Measurements from ENCODE around the gene ANKFN1.

Gene ANKFN1, protein sequence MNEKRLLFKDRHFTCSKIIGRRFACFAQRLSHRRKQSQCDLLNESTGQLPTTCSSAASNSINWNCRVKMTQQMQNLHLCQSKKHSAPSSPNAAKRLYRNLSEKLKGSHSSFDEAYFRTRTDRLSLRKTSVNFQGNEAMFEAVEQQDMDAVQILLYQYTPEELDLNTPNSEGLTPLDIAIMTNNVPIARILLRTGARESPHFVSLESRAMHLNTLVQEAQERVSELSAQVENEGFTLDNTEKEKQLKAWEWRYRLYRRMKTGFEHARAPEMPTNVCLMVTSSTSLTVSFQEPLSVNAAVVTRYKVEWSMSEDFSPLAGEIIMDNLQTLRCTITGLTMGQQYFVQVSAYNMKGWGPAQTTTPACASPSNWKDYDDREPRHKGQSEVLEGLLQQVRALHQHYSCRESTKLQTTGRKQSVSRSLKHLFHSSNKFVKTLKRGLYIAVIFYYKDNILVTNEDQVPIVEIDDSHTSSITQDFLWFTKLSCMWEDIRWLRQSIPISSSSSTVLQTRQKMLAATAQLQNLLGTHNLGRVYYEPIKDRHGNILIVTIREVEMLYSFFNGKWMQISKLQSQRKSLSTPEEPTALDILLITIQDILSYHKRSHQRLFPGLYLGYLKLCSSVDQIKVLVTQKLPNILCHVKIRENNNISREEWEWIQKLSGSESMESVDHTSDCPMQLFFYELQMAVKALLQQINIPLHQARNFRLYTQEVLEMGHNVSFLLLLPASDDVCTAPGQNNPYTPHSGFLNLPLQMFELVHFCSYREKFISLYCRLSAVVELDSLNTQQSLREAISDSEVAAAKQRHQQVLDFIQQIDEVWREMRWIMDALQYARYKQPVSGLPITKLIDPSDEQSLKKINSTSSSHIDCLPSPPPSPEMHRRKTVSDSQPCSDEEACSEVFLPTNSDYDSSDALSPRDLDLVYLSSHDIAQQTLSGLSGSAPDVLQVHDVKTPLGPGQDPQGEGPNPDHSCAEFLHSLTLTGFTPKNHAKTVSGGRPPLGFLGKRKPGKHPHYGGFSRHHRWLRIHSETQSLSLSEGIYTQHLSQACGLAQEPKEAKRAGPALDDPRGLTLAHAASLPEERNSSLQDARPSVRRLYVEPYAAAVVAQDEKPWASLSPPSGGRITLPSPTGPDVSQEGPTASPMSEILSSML

DNA sequence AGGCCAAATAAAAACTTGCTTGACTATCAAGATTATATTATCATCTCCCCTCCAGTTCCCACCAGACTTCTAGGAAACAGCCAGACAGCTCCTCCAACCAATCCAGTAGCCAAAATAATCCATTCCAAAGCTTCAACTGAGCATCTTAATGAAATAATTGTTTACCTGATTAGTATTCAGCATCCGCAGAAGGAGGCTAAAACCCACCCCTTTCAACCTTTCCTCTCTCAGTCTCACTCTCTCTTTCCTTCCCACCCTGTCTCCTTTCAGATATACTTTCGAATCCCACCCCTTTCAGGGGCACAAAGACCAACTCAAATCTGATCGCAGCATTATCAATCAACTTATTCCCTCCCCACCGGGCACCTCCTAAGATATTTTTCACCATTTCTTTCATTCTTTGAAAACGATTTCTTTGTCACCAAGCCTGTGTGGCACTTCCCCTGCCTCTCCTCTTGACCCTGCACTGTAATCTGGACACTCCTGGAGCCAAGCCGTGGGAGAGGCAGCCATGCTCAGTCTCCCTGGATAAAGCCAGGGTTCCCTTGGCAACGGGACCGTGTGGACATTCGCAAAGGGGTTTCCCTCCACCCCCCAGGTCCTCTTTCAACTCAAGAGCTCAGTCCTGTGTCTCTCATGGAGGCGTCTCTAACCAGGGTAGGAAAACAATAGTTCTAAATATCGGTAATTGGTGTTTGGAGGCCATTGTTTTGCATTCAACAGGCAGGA lies at the start of gene ANKFN1:
Gene ANKFN1 (plus strand): TSS at position 602 of the 729 bp plus-strand sequence. CDS start 59,193 bp downstream, outside the sequence.
- no peak for DNase-seq

DNA sequence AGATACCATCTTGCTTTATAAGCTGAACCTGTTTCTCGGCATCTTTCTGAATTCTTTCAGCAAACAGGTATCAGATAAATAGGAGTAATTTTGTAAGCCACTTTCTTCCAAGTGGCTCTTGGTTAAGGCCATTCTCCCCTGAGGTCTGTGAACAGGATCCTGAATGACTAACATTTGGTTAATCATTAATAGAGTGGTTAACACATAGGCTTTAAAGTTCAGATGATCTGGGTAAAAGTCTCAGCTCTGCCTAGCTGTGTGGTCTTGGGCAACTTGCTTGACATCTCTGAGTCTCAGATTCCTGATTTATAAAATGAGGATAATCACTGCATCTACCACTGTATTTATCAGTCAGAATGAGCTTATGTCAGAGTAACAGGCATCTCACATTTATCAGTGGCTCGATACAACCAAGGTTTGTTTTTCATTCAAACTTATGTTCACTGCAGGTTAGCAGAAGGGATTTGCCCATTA lies 44.4 kb upstream of the ANKFN1 start:
- no peak for DNase-seq

DNA sequence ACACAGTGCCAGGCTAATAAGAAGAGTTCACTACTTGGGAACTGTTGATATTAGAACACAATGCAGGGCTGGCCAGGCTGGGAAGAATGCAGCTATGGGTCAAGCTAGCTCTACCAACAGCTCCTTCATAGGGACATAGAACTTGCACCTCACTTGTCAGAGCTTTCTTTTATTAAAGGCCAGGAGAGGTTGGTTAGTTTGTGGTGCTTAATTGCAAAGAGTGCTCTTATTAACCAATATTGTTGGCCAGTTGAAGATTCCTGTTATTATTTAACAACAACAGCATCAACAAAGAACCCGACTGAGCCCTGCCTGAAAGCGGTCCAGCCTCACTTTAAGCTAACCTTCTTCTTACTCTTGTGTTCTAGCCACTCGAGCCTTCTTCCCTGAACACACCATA lies 43.4 kb upstream of the ANKFN1 start:
- no peak for DNase-seq

DNA sequence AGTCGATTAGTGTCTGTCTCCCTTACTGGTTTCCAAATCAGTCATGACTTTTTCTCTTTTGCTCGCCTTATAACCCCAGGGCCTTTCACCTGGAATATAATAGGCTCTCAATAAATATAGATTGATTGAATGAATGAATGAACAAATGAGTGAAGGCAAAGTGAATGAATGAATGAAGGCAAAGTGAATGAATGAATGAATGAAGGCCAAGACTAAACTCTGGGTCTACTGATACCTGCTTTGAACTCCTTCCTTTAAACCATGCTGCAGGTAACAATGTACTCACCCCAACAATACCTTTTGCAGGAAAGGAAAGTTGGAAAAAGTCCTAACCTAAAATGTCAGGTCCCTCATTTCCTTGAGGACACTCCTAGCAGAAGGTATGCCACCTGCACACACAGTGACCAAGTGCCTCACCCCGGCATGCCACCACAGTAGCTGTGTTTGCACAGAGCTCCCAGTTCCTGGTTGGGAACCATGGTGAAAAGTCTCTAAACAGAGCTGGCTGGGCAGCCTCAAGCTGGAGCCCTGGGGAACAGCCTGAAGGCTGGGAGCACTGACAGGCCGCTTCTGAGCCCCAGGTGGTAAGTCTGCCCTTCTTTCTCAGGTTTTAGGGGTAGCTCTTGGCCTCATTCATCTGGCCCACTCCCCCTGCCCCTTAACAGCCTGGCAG lies 42.7 kb upstream of the ANKFN1 start:
- DNase-seq: no peak

DNA sequence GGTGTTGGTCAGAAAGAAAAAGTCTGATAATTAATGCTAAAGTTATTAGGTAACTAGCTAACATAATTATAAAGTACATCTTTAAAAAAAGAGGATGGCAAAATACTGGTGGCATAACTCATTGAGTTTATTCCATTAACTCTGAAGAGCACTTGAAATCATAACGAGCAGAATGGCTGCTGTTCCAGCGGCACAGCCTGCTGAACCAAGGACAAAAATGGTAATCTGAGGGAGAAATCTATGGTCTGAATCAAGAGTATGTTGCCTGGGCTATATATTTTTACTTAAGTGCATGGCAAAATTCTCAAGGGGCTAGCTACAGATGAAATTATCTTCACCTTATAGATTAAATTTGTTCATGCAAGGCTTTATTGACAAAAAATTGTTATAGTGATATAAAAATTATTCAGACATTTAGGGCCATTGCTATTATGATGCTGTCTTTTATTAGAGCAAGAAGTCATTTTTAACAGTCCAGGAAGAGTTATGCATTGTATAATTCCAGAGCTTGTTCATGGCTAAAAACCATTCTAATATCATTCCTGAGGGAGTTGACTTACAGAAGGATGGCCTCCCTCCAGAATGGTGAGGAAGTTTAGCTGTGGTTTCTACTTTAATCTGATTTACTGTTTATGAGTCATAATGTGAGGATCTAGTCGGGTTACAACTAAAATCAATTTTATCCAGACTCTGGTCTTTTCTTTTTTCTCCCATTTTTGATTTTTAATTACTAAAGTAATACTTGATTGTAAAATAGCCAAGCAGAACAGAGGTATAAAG lies 41.4 kb upstream of the ANKFN1 start:
- DNase-seq: no peak

DNA sequence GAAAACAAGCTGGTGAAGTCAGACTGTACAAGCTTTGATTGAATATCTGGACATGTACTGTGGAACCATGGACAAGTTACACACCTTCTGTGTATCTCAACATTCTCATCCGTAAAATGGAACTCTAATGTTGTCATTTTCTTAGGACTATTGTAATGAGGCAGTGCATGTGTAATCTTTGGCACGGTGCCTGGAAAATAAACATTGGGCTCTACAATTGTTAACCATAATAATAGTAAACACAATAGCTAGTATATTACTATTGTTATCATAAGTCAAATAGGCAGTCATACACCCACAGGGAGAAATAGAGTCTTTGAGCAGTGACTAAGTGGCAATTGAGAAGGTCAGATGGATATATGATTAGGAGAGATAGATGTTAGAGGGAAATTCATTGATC lies 39.8 kb upstream of the ANKFN1 start:
- DNase-seq: no peak

DNA sequence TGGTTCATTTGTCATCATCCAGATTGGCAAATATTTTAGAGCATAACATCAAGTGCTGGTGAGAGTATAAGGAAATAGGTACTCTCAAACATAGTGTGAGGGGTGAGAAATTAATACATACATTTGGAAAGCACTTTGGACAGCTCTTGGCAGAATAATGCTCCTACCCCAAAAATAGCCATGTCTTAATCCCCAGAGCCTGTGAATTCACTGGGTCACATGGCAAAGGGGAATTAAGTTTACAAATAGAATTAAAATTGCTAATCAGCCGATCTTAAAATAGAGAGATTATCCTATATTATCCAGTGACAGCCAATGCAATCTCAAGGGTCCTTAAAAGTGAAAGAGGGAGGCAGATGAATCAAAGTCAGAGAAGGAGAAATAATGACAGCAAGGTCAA lies 38.8 kb upstream of the ANKFN1 start:
- DNase-seq: no peak

DNA sequence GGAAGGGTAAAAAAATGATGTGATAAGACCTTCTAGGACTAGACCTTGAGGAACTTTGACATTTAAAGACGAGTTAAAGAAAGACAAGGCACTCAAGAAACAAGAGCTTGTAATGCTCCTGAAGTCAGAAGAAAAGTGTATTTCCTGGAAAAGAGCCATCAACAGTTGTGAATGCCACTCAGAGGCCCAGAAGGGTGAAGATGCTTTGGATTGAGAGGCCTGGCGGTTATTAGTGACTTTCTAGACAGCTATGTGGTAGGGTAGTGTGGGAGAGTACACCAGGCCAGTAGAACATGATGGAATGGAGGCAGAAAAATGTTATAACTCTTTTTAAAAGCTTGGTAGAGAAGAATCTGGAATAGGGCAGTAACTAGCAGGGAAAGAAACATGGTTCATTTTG lies 34.1 kb upstream of the ANKFN1 start:
- DNase-seq: no peak

DNA sequence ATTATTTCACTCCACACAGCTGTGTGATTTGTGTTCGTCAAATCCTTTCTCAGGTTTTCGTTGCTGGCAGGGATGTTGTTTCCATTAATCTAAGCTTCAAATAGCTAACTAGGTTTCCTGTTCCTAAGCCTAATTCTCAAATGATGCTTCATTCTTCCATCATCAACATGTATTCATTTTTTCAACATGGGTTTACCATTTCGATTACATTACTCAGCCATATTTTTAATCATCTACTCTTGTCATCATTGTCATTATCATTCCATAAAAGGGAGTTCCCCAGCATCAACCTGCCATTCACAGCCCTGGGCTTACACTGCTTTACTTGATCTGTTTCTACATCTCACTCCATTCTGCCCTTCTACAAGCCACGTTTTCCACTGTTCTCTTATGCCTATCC lies 33.3 kb upstream of the ANKFN1 start:
- no peak for DNase-seq

DNA sequence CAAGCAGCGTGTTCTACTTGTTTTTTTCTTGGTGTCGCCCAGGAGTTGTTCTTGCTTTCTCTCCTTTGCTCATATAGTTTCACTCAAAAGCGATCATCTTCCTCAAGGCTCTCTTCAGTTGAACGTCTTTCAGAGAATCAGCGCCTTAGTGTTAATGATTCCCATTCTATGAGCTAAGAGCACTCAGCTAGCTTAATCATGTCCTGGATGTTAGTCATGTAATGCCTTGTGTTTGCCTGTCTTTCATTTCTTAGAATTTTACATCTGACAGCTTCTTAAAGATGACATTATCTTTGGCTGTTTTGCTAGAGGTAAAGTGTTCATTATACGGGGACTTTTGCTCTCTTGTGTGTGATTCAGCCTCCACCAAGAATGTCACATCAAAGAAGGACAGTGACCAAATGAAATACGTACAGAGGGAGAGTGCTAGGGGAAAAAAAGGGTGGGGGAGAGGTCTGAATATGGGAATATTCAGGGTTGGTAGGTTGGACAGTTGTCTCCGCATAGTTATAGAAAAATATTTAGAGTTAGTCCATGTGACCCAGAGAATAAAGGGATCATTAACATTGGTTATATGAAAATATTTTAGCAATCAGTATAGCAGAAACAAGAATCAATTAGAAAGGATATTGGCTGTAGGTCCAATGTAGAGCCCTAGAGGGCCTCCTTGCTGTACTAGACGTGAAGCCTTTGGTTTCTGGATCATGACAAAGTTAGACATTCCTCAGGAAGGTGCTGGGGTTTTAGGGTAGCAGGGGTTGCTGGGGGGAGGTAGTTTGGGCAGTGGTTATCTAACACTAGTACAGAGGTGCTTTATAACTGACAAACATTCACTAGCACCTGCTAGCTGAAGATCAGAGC lies 31.9 kb upstream of the ANKFN1 start:
- no peak for DNase-seq

DNA sequence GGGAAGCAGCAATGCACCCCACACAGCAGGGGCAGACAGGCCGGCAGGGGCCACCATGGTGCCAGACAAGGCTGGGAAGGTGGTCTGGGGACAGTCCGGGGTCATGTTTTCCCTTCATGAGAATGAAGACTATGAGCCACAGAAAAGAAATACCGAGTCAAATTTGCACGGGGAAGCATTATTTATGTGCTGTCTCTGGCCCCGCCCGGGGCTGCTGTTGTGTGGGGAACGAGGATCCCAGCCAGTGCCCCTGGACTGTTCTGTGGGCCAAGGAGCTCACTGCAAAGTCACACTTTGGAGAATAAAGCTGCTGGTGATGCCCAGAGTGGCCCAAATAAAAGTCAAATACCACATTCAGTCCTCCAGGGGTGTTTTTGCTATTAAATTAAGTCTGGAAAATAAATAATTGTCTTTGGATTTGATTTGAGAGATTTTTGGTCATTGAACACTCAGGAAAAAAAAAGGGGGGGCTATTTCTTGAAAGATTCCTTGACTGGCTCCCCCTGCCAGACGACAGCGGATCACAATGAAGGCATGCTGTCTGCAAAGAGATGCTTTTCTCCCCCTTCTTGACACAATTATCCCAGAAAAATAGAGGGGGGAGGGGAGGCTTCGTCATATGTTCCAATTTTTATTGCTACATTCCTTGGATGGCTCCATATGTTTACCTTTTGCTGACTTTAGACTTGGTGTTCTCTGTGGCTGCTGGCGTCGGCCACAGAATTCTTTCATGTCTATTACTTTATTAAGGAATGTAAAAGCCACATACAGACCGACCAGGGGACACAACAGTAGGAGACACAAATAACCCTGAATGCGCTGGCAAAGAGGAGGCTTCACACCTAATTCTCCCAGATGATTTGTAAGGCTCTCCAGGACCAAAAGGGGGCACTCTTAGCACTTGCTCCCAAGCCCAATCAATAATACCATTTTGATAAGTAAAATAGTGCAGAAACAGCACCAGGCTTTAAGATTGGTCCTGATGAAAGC lies 27.1 kb upstream of the ANKFN1 start:
- DNase-seq: peak; percentile 51 to 58

DNA sequence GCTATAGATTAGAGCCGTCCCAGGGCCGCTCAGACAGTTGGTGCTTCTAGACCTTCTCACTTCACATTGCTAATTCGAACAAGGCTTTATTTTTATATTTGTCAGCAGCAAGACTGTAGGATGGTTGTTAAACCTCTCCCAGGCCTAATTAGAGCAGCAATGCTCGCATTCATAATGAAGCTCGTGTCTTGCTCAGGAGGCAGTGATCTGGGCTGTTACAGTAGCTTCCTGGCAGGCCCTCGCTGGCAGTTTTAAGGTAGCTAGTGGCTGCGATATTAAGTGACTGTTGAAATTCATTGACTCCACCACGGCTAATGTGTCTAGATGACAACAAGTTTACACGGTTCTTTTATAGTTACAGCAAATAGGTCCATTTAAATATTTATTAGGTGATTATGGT lies 23.2 kb upstream of the ANKFN1 start:
- no peak for DNase-seq

DNA sequence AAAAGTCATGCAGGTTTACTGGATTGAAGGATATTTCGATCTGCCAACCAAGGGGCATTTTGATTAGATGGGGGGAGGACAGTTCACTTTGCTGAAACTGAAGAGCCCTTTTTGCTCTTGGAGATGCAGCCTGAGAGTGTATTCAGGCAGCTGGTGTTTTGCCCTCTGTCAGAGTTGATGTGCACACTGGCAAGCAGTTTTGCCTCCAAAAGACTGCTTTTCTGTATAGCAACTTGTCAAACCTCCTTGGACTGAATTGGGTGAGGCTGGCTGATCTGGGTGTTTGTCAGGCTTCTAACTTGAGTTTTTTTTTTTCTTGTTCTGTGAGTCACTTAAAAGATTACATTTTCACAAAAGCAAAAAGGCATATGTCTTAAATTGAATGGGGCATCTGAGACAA lies 22.6 kb upstream of the ANKFN1 start:
- DNase-seq: no peak

DNA sequence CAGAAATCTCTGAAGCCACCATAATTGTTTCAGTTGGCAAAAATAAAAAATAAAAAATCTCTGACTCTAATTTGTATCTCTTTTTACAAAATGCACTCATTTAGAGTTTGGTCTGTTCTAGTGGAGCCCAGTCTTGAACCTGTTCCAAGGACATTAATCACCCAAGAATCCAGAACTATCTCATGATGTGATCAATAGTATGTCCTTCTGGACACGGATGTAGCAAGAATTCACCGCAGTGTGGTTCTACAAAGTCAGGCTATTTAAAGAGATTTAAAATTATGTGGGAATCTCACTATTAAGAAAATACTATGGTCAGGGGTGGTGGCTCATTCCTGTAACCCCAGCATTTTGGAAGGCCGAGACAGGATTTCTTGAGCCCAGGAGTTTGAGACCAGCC lies 21.8 kb upstream of the ANKFN1 start:
- DNase-seq: no peak

DNA sequence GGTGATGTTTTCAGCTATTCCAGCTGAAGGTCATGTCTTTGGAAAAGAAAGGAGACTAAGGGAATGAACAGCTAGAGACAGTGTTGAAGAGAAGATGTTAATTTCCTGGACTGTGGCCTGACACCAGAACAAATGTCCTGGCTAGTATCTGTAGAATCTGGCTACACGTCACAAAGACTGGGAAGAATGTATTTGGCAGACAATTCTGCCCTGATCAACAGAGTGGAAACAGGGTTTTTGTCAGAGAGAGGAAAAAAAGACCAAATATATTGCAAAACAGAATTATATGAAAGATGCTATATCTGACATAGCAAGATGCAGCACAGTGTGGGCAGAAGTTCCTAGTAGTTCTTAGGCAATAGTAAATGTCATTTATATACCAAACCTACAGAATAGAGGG lies 17.0 kb upstream of the ANKFN1 start:
- DNase-seq: no peak

DNA sequence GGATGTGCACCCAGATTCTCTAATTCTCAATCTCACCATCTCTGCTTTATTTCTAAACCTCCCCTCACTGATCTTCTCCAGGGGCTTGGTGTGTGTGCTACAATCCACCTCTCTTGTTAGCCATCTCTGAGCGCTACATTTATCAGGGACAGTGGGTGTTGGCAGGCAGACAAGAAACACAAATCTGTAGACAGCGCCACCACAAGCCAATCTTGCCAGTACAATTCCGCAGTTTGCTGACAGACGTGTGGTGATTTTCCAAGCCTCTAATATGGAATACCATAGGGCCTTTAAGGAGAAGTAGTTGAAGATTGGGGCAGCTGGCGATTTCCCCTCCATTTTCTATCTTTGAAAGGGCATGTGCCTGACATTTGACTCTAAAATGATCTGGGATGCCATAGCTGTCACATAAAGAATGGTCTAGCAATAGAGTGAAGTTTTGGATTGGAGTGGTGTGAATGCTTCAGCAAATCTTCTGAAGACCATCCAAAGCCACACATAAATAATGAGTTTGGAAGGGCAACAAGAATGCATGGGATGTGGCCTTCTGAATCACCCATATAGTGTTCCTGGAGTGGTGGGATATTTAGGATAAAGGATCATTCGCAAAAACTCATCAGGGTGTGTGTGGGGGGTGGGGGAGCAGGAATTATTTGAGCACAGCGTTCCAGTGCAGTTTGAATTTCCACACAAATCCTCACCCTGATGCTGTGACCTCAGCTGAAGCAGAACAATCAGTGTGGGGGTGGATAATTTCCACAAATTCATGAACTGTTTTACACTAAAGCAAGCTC lies 12.0 kb upstream of the ANKFN1 start:
- DNase-seq: no peak

DNA sequence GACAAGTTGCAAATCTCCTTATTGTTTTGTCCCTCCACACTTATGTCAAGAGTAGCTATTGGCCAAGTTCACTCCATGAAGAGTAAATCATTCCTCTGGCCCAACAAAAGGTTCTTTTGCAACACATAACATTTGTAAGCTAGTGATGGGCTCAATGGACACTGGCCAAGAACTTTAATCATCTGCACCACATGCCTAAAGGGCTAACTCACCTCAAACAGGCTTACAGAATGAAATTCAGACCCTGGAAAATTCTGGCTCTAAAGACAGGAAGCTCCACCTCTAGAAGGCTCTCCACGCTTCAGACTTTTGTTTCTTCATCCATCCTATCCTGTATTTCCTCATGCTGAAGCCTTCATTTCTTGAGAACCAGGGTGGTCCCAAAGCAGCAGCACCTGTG lies 10.9 kb upstream of the ANKFN1 start:
- DNase-seq: no peak

DNA sequence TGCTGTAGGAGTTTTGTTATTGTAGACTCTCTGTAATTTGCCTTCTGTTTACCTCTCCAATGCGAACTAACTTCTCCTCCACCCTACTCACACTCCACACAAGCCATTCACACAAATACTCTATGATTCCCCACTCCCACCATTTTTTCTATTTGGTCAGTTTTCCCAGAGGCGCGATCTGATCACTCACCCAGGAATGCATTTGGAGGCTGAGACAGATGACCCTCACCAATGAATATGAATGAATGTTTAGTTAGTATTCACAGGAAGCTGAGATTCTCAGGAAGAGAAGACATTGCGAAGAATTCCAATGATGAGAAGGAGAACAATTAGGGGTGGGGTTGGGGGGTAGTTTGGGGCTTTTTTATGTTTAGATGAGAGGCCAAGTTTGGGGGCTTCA lies 10.5 kb upstream of the ANKFN1 start:
- no peak for DNase-seq
